ENCODE results near the gene ERAL1. TPM values are rescaled to one million over a fixed set of nuclear protein-coding genes. Genes with fewer than 3 reads are reported as not detected.
"Not testable (repeated sequence)": the region's sequence is repeated elsewhere in the genome, so short reads cannot be mapped to it uniquely, and the experiment has no call there.

Gene ERAL1
- total and polyA plus RNA-seq, 7 donors = 38.3 to 98.5 (median 44.7) TPM

DNA sequence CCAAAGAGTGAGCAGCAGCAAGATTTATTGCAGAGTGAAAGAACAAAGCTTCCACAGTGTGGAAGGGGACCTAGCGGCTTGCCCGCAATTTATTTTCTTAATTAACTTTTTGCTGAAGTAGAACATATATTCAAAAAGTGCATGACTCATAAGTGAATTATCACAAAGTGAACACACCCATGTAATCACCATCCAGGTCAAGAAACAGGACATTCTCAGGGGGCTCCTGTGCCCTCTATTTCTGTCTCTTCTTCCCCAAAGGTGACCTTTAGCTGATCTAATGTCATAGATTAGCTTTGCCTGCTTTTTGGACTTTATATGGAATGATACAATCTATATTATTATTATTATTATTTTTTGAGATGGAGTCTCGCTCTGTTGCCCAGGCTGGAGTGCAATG, 19.9 kb downstream of the ERAL1 start:
- intact Hi-C loops (cut with DNase I) = no loop called here
- no peaks in the 10 kb centered on the region for H3K27me3 ChIP-seq (ENCODE audit: insufficient read depth in 3 of 3, low read length in 2 of 3)
- H3K4me3 ChIP-seq = no peak overlapping the region
- H3K4me1 ChIP-seq = no peaks in the 10 kb centered on the region
- 57 to 66% (median 59%) methylated on average over 3 of the region's 3 CpGs for WGBS, 3 donors
- TF ChIP-seq, protein P1, sequence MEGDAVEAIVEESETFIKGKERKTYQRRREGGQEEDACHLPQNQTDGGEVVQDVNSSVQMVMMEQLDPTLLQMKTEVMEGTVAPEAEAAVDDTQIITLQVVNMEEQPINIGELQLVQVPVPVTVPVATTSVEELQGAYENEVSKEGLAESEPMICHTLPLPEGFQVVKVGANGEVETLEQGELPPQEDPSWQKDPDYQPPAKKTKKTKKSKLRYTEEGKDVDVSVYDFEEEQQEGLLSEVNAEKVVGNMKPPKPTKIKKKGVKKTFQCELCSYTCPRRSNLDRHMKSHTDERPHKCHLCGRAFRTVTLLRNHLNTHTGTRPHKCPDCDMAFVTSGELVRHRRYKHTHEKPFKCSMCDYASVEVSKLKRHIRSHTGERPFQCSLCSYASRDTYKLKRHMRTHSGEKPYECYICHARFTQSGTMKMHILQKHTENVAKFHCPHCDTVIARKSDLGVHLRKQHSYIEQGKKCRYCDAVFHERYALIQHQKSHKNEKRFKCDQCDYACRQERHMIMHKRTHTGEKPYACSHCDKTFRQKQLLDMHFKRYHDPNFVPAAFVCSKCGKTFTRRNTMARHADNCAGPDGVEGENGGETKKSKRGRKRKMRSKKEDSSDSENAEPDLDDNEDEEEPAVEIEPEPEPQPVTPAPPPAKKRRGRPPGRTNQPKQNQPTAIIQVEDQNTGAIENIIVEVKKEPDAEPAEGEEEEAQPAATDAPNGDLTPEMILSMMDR (IDR thresholded peaks at IDR 0.05) = no peak
- H3K9me3 ChIP-seq = no peaks in the 10 kb centered on the region
- ATAC-seq (no peak), DNase-seq (no peak)
- peaks cover 0 to 13% of the 10 kb centered on the region in 2 donors for H3K36me3 ChIP-seq (ENCODE audit: insufficient read depth in 1 of 2, low read depth in 1 of 2)
- H3K27ac ChIP-seq = no peak overlapping the region

DNA sequence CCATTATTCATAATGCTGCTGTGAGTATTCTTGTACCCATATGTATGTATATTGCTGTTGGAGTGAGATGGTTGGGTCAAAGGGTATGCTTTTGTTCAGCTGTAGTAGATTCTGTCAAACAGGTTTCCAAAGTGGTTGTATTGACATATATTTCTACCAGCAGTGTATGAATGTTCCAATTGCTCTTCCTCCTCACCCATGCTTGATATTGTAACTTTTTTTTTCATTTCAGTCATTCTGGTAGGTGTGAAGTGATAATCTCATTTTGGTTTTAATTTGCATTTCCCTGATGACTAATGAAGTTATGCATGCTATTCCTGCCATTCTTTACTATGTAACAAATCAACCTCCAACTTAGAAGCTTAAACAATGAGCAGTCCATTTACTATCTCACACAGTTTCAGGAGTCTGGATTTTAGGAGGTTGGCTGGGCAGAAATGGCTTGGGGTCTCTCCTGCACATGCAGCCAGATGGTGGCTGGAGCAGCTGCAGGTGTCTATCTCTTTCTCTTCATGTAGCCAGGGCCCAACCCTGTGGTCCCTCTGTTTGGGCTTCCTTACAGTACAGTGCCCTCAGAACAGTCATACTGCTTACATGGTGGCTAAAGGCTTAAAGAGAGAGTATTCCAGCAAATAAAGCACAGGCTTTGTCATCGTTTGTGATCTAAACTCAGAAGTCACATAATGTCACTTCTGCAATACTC, 21.2 kb downstream of the ERAL1 start:
- Histone ChIP-seq H3K4me3 (no peak overlapping the region), H3K27me3 (ENCODE audit: insufficient read depth in 3 of 3, low read length in 2 of 3) (no peaks in the 10 kb centered on the region), H3K27ac (no peak overlapping the region), H3K4me1 (no peaks in the 10 kb centered on the region), H3K36me3 (ENCODE audit: insufficient read depth in 1 of 2, low read depth in 1 of 2) (peaks cover 0 to 25% of the 10 kb centered on the region in 2 donors), H3K9me3 (no peaks in the 10 kb centered on the region)
- intact Hi-C loops (cut with DNase I) = no loop called here
- DNase-seq = peak in 1 of 2 donors; percentile 13
- ATAC-seq = no peak
- 25 to 39% (median 38%) methylated on average over 1 of the region's 1 CpG for WGBS, 3 donors
- TF ChIP-seq, protein P1 (IDR thresholded peaks at IDR 0.05) = no peak

DNA sequence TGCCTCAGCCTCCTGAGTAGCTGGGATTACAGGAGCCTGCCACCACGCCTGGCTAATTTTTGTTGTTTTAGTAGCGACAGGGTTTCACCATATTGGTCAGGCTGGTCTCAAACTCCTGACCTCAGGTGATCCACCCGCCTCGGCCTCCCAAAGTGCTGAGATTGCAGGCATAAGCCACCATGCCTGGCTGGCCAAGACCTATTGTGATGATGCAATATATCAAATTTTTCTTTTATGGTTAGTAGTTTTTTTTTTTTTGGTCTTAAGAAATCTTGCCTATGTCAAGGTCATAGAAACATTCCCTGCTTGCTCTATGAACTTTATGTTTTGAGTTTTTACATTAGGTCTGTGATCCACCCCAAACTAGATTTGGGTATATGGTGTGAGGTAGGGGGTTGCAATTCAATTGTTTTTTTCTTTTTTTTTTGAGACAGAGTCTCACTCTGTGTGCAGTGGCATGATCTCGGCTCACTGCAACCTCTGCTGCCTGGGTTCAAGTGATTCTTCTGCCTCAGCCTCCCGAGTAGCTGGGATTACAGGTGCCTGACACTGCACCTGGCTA, 22.4 kb downstream of the ERAL1 start:
- H3K4me1 ChIP-seq; H3K27me3 ChIP-seq (ENCODE audit: insufficient read depth in 3 of 3, low read length in 2 of 3); intact Hi-C loops (cut with DNase I); H3K9me3 ChIP-seq; H3K27ac ChIP-seq; ATAC-seq; H3K4me3 ChIP-seq; DNase-seq: not testable (repeated sequence)
- 90 to 94% (median 94%) methylated on average over 6 of the region's 6 CpGs for WGBS, 3 donors
- peaks cover 5 to 38% of the 10 kb centered on the region in 2 donors for H3K36me3 ChIP-seq (ENCODE audit: insufficient read depth in 1 of 2, low read depth in 1 of 2)

DNA sequence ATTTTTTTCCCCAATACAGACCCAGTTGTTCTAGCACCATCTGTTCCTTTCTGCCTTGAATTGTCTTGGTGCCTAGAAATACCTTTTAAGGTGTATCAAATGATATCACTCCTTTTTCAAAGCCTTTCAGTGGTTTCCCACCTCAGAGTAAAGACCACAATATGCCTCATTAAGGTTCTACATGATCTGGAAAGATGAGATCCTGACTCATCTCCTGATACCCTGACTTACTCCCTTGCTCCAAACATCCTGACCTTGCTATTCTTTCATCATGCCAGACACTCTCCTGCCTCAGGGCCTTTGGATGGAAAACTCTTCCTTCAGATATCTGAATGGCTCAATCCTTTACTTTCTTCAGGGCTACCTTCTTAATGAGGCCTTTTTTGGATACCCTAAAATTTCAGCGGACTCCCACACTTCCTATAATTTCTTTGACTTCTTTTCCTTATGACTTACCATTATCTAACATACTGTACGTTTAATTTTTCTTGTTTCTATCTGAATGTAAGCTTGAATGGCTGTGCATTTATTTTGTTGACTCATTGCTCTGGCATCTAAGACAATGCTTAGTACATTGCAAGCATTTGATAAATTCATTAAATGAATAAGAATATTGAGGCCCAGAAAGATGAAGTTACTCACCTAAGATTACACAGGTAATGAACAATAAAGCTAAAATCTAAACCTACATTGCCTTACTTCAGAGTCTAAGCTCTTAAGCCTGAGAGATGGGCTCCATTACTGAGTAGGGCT, 23.5 kb downstream of the ERAL1 start:
- Histone ChIP-seq H3K4me1 (no peaks in the 10 kb centered on the region), H3K27me3 (ENCODE audit: insufficient read depth in 3 of 3, low read length in 2 of 3) (no peaks in the 10 kb centered on the region), H3K4me3 (no peak overlapping the region), H3K27ac (no peak overlapping the region), H3K9me3 (no peaks in the 10 kb centered on the region), H3K36me3 (ENCODE audit: insufficient read depth in 1 of 2, low read depth in 1 of 2) (peaks cover 5 to 49% of the 10 kb centered on the region in 2 donors)
- WGBS, 3 donors = 89 to 94% (median 92%) methylated on average over 2 of the region's 2 CpGs
- ATAC-seq (no peak), DNase-seq (no peak)
- TF ChIP-seq, protein P1 (IDR thresholded peaks at IDR 0.05) = no peak
- intact Hi-C loops (cut with DNase I) = no loop called here

DNA sequence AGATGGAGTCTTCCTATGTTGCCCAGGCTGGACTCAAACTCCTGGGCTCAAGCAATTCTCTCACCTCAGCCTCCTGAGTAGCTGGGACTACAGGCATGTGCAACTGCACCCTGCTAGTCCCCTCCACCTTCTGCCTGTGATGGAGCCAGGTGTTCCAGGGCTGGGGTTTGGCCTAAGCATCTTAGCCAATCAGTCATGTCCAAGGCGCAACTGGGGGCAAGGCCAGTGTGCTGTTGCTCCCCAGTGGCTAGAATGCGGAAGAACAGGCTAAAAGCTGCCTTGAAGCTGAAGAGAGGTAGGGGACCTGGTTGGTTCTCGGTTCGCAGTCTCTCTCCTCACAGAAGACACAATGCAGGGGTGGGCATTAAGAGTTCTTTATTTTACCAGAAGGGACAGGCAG, 24.2 kb downstream of the ERAL1 start:
- TF ChIP-seq, protein P1 (IDR thresholded peaks at IDR 0.05) = peak; percentile 30
- ATAC-seq (peak; percentile 51 to 76 (median 60)), DNase-seq (no peak)
- Histone ChIP-seq H3K36me3 (ENCODE audit: insufficient read depth in 1 of 2, low read depth in 1 of 2) (peaks cover 5 to 55% of the 10 kb centered on the region in 2 donors), H3K27ac (no peak overlapping the region), H3K4me3 (no peak overlapping the region), H3K4me1 (no peaks in the 10 kb centered on the region), H3K9me3 (no peaks in the 10 kb centered on the region), H3K27me3 (ENCODE audit: insufficient read depth in 3 of 3, low read length in 2 of 3) (no peaks in the 10 kb centered on the region)
- intact Hi-C loops (cut with DNase I) = no loop called here
- WGBS, 3 donors = 79 to 84% (median 82%) methylated on average over 4 of the region's 4 CpGs

All from psoas muscle (tissue), 8 donors.